BE2C (cell line): ENCODE data around the gene RSPH1.

ENCODE experiments used
- DNase-seq: peaks from one replicate; pipeline ENCODE4 v3.0.0-alpha.2; 2020
- H3K27me3 ChIP-seq: fragments of 250-450 bp; sonication (Bioruptor Pico); 2 replicates; pipeline ENCODE4 v1.5.1; 2020; ENCODE audit warnings: mild to moderate bottlenecking
- H3K36me3 ChIP-seq: fragments of 250-450 bp; sonication (Bioruptor Pico); 2 replicates; pipeline ENCODE4 v1.5.1; 2020; ENCODE audit warnings: mild to moderate bottlenecking
- H3K4me1 ChIP-seq: fragments of 250-450 bp; sonication (Bioruptor Pico); 2 replicates; pipeline ENCODE4 v1.5.1; 2020
- H3K4me3 ChIP-seq: 2 replicates; pipeline ENCODE4 v1.5.1; 2011; ENCODE audit warnings: low read depth, low read length
- H3K9me3 ChIP-seq: fragments of 250-450 bp; sonication (Bioruptor Pico); 2 replicates; pipeline ENCODE4 v1.5.1; 2020
- TF ChIP-seq, protein P1 (sequence below): IDR thresholded peaks from 2 replicates; pipeline ENCODE4 v1.5.1; 2012; ENCODE audit warnings: mild to moderate bottlenecking, low read depth, low read length

Gene RSPH1

GRCh38 chr21:42455754-42456440 is 40.1 kb downstream of the RSPH1 start:
- TF ChIP-seq, protein P1, sequence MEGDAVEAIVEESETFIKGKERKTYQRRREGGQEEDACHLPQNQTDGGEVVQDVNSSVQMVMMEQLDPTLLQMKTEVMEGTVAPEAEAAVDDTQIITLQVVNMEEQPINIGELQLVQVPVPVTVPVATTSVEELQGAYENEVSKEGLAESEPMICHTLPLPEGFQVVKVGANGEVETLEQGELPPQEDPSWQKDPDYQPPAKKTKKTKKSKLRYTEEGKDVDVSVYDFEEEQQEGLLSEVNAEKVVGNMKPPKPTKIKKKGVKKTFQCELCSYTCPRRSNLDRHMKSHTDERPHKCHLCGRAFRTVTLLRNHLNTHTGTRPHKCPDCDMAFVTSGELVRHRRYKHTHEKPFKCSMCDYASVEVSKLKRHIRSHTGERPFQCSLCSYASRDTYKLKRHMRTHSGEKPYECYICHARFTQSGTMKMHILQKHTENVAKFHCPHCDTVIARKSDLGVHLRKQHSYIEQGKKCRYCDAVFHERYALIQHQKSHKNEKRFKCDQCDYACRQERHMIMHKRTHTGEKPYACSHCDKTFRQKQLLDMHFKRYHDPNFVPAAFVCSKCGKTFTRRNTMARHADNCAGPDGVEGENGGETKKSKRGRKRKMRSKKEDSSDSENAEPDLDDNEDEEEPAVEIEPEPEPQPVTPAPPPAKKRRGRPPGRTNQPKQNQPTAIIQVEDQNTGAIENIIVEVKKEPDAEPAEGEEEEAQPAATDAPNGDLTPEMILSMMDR, result no peak
- Histone ChIP-seq H3K27me3 (no peaks in the 10 kb centered on the region), H3K9me3 (no peaks in the 10 kb centered on the region; the same call in 1 of the 2 replicates), H3K36me3 (no peaks in the 10 kb centered on the region), H3K4me3 (no peak overlapping the region), H3K4me1 (no peaks in the 10 kb centered on the region)
- DNase-seq, result no peak

DNA sequence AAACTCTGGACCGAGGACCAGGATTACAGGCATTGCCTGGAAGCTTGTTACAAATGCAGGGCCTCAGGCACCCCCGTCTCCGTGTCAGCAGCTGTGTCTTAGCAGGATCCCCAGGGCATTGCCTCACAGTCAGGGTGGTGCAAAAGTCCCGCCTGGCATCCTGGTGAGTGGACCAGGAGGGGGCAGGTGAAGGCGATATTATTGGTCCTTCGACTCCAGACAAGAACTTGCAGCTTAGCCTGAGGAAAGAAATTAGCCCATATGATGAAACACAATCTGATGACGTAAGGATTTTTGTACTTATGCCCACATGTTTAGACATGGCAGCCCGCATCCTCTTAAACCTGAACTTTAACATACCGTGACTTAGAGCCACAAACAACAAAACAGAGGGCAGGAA is 40.8 kb downstream of the RSPH1 start:
- TF ChIP-seq, protein P1, result no peak
- no peaks in the 10 kb centered on the region; the same call in 1 of the 2 replicates for H3K9me3 ChIP-seq
- H3K27me3 ChIP-seq, result no peaks in the 10 kb centered on the region
- no peak overlapping the region for H3K4me3 ChIP-seq
- H3K36me3 ChIP-seq, result no peaks in the 10 kb centered on the region
- H3K4me1 ChIP-seq, result no peaks in the 10 kb centered on the region
- DNase-seq, result no peak

DNA sequence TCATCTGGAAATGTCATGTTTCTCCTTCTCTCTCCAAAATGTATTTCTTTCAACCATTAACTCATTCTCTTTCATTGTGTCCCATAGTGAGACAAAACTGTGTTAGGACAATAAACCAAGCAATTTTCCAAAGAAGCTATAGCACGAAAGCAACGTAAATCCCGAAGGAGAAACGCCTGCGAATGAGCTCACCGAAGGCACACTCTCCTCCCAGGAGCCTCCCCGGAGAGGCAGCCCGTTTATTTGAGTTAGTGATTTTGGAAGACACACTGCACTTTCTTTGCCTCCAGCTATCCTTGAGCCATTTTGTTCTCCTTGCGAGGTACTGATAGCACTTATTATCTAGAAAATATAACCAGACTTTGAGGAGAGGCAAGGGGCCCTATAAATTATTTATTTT is 41.2 kb downstream of the RSPH1 start:
- DNase-seq, result no peak
- Histone ChIP-seq H3K4me3 (no peak overlapping the region), H3K36me3 (no peaks in the 10 kb centered on the region), H3K4me1 (no peaks in the 10 kb centered on the region), H3K27me3 (no peaks in the 10 kb centered on the region), H3K9me3 (no peaks in the 10 kb centered on the region; the same call in 1 of the 2 replicates)
- TF ChIP-seq, protein P1, result no peak

- Histone ChIP-seq H3K9me3 (no peaks in the 10 kb centered on the region; the same call in 1 of the 2 replicates), H3K36me3 (no peaks in the 10 kb centered on the region), H3K4me3 (no peak overlapping the region), H3K27me3 (no peaks in the 10 kb centered on the region), H3K4me1 (no peaks in the 10 kb centered on the region)
- DNase-seq, result peak; percentile 2
- TF ChIP-seq, protein P1, result no peak
These were observed 41.9 kb downstream of the RSPH1 start for GRCh38 chr21:42453986-42454570.

DNA sequence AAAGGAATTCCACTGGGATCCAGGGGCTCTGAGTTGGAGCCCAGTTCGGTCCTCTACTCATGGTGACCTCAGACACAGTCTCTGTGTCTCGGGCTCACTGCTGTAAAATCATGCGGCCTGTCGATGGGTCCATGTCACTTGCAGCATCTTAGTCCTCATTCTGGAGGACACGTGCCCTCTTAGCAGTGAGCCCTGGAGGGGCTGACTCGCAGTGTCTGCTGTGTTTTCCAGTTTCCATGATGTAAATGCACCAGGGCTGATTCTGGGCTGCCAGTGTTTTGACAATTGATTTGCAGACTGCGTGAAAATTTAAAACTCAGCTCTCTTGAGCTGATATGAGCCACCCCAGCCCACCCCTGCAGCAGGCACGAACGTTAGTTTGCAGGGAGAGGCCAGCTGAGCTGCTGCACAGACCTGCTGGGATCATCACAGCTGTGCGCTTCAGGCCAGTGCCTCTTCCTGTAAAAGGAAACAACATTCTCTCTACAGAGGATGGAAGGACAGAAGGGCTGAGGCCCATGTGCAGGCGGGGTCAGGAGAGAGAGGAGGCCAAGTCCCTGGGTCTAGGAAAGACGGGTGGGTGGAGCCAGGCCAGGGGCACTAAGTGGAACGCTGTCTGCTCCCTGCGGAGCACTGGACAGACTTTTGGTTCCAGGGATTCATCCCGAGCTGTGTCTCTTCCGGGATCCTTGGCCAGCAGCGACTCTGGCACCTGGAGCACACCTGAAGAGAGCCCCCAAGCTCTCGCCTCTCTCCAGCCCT is 42.6 kb downstream of the RSPH1 start:
- no peaks in the 10 kb centered on the region for H3K27me3 ChIP-seq
- TF ChIP-seq, protein P1, result no peak
- H3K4me1 ChIP-seq, result no peaks in the 10 kb centered on the region
- H3K9me3 ChIP-seq, result no peaks in the 10 kb centered on the region; the same call in 1 of the 2 replicates
- no peaks in the 10 kb centered on the region for H3K36me3 ChIP-seq
- no peak overlapping the region for H3K4me3 ChIP-seq
- peak; percentile 4 for DNase-seq
